T-helper 9 cell (primary cell): ENCODE data around the gene CENPH.
"Not testable (repeated sequence)": the region's sequence is repeated elsewhere in the genome, so short reads cannot be mapped to it uniquely, and the experiment has no call there.

Experiments used
- DNase-seq: peaks from one replicate; pipeline ENCODE4 v3.0.0-alpha.2; 2020

CENPH gene

GRCh38 chr5:69211200-69211599 lies 21.8 kb downstream of the CENPH start:
- no peak for DNase-seq

DNA sequence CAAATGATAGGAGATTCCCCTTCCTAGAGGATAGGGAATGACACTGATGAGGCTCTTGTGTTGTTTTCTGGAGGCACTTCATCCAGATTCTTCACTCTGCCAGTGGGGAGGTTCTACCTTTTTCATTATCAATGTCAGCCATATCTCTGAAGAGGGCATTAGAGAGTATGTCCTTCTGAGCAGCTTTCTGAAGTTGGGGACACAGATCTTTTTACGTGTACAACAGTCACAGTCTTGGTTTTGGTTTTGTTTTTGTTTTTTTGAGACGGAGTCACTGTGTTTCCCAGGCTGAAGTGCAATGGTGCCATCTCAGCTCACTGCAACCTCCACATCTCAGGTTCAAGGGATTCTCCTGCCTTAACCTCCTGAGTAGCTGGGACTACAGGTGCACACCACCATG lies 22.6 kb downstream of the CENPH start:
- no peak for DNase-seq

DNA sequence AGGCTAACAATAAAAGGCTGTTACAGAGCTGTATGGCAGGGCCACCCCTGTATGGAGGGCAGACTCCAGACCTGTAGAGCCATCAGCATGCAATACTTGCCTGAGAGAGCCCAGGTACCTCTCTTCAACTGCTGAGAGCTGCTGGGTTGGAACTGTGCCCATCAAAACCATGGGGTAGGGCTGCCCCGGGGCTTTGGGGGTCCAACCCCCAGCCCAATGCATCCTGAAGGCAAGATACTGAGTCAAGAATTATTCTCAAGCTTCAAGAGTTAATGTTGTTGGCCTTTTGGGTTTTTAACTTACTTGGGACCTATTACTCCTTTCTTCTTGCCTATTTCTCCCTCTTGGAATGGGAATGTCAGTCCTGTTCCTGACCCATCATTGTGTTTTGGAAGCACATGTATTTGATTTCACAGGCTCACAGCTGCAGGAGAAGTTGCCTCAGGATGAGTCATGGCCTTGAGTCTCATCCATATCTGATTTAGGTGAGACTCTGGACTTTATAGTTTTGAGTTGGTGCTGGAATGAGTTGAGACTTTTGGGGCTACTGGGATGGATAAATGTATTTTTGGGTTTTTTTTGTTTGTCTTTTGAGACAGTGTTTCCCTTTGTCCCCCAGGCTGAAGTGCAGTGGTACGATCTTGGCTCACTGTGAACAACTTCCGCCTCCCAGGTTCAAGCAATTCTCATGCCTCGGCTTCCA lies 24.3 kb downstream of the CENPH start:
- no peak for DNase-seq

- no peak for DNase-seq
Measured at GRCh38 chr5:69217151-69217511, 27.7 kb downstream of the CENPH start.

DNA sequence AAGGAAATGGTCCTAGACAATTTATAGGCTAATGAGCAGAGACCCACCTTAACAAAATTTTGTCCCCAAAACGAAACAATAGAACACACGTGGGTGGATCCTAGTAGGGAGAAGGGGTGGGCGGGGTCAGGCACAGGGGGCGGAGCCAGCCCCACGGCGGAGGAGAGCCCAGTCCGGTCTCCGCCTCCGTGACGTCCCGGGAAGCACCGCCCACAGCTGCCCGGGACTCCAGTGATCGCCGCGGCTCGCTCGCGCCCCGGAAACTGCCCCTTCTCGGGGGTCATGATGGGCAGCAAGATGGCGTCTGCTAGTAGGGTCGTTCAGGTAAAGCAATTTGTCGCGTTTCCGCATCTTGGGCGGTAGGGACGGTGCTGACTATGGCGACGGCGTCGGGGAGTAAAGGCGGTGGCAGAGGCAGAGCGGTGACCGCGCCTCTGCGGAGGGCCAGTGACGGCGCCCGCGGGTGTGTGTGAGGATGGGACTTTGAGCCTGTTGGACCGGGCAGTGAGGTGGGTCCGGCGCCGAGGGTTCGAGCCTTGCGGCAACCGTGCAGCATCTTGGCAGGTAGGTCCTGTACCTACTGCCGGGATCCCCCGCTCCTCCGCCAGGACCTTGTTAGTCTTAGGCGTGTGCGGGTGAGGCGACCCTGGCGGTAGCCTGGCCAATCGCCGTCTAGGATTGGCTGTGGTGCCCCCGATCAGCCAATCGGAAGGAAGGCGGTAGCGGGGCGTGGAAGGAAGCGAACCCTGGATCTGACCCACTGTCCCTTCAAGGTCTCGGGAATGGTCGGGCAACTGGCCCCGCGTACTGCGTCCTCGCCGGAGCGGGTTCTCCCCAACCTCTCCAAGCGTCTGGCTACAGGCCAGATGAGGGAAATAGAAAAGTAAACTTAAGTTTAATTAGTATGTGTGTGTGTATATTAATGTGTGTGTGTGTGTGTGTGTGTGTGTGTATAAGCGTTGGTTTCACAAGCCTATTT lies 28.5 kb downstream of the CENPH start:
- DNase-seq, result peak; percentile 97

DNA sequence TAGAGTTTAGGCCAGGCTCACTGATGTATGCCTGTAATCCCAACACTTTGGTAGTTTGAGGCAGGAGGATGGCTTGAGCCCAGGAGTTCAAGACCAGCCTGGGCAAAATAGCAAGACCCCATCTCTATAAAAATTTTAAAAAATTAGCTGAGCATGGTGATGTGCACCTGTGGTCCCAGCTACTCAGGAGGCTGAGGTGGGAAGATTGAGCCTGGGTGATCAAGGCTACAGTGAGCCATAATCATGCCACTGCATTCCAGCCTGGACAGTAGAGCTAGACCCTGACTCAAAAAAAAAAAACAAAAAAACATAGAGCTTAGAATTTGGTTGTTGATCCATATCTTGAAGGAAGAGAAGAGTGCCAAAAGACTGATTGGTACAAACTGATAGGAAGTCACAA lies 30.6 kb downstream of the CENPH start:
- no peak for DNase-seq

DNA sequence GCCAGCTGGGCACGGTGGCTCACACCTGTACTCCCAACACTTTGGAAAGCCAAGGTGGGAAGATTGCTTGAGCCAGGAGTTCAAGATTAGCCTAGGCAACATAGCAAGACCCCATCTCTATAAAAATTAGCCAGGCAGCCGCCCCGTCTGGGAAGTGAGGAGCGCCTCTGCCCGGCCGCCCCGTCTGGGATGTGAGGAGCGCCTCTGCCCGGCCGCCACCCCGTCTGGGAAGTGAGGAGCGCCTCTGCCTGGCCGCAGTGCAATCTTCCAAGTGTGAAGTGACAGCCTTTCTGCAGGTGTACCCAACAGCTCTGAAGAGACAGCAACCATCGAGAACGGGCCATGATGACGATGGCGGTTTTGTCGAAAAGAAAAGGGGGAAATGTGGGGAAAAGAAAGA lies 31.0 kb downstream of the CENPH start:
- DNase-seq, result not testable (repeated sequence)

DNA sequence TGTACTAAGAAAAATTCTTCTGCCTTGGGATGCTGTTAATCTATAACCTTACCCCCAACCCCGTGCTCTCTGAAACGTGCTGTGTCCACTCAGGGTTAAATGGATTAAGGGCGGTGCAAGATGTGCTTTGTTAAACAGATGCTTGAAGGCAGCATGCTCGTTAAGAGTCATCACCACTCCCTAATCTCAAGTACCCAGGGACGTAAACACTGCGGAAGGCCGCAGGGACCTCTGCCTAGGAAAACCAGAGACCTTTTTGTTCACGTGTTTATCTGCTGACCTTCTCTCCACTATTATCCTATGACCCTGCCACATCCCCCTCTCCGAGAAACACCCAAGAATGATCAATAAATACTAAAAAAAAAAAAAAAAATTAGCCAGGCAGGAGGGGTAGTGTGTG lies 31.4 kb downstream of the CENPH start:
- DNase-seq, result not testable (repeated sequence)

- DNase-seq, result no peak
Measured at GRCh38 chr5:69224520-69224919, 35.1 kb downstream of the CENPH start.

DNA sequence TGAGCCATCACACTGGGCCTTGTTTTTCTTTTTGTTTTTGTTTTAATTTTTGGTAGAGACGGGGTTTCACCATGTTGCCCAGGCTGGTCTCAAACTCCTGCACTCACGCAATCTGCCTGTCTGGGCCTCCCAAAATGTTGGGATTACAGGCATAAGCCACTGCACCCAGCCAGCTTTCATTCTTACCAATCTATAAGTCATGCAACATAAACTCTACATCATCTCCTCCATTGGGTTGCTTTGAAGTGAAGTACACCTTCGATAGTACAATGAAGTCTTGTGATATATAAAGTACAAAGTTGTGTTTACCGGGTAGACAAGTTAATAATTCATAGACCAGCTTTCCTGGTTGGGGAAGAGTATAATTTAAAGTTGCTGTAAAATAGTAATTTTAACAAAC lies 36.5 kb downstream of the CENPH start:
- DNase-seq, result no peak

- no peak for DNase-seq
Measured at GRCh38 chr5:69230181-69230580, 40.8 kb downstream of the CENPH start.

GRCh38 chr5:69231281-69231680 lies 41.9 kb downstream of the CENPH start:
- DNase-seq, result no peak

- no peak for DNase-seq
Measured at GRCh38 chr5:69231851-69232250, 42.5 kb downstream of the CENPH start.

- DNase-seq, result peak; percentile 88
Measured at GRCh38 chr5:69234457-69235268, 45.3 kb downstream of the CENPH start, which contains the start of gene CDK7. TSS of gene CDK7 (plus strand) at chr5:69234886. CDS start at chr5:69234976, 90 bp downstream.

GRCh38 chr5:69236733-69237132 lies 47.4 kb downstream of the CENPH start:
- not testable (repeated sequence) for DNase-seq

- no peak for DNase-seq
Measured at GRCh38 chr5:69237877-69238276, 48.5 kb downstream of the CENPH start.

GRCh38 chr5:69238760-69239251 lies 49.4 kb downstream of the CENPH start:
- DNase-seq, result no peak

- DNase-seq, result no peak
Measured at GRCh38 chr5:69242215-69242927, 53.0 kb downstream of the CENPH start.

GRCh38 chr5:69245031-69245430 lies 55.6 kb downstream of the CENPH start:
- DNase-seq, result no peak

- no peak for DNase-seq
Measured at GRCh38 chr5:69248019-69248418, 58.6 kb downstream of the CENPH start.

GRCh38 chr5:69250593-69250992 lies 61.2 kb downstream of the CENPH start:
- no peak for DNase-seq

GRCh38 chr5:69252437-69252836 lies 63.1 kb downstream of the CENPH start:
- DNase-seq, result no peak
